ENCODE data around the gene PTPN22.

Gene PTPN22

GRCh38 chr1:113802367-113803007 lies 69.0 kb downstream of the PTPN22 start:
- H3K36me3 ChIP-seq (ENCODE audit: insufficient read depth, low read length), result peaks cover 22% of the 10 kb centered on the region
- H3K4me2 ChIP-seq (ENCODE audit: insufficient read depth, low read length), result peak overlapping the region; percentile 23; the same call in 1 of the 2 replicates
- TF ChIP-seq EZH2 (IDR thresholded peaks at IDR 0.05; ENCODE audit: borderline replicate concordance, low read depth, low read length, severe bottlenecking) (no peak), CTCF (IDR thresholded peaks at IDR 0.05; ENCODE audit: borderline replicate concordance, extremely low read depth, low read length, poor library complexity, severe bottlenecking) (no peak)
- H3K27me3 ChIP-seq (ENCODE audit: insufficient read depth, low read length, poor library complexity), result no peaks in the 10 kb centered on the region
- no peaks in the 10 kb centered on the region for H3K9me3 ChIP-seq (ENCODE audit: insufficient read depth, low read length, severe bottlenecking)
- H3K27ac ChIP-seq (ENCODE audit: low read length), result no peak overlapping the region
- peaks cover 100% of the 10 kb centered on the region for H3K79me2 ChIP-seq (ENCODE audit: insufficient read depth, low read length)
- no peak overlapping the region for H3K9ac ChIP-seq (ENCODE audit: low read depth, low read length)
- H4K20me1 ChIP-seq (ENCODE audit: insufficient read depth, low read length), result peaks cover 19% of the 10 kb centered on the region; the same call in 1 of the 2 replicates
- no peak overlapping the region for H2AFZ ChIP-seq (ENCODE audit: low read depth, low read length)
- DNase-seq, result no peak
- no peak for ATAC-seq (ENCODE audit: insufficient read depth, low read depth)
- H3K4me1 ChIP-seq (ENCODE audit: insufficient read depth, low read length), result peaks cover 23% of the 10 kb centered on the region
- H3K4me3 ChIP-seq (ENCODE audit: low read depth in 1 of 2, low read length in 2 of 2), result no peak overlapping the region

GRCh38 chr1:113800487-113800886 lies 71.0 kb downstream of the PTPN22 start:
- Histone ChIP-seq H3K4me1 (ENCODE audit: insufficient read depth, low read length) (peaks cover 21% of the 10 kb centered on the region), H4K20me1 (ENCODE audit: insufficient read depth, low read length) (peaks cover 21% of the 10 kb centered on the region; the same call in 1 of the 2 replicates), H3K4me3 (ENCODE audit: low read depth in 1 of 2, low read length in 2 of 2) (peak overlapping the region in 1 of 2 experiments; percentile 2; a peak in 1 of 4 replicates), H3K4me2 (ENCODE audit: insufficient read depth, low read length) (no peak overlapping the region), H3K27me3 (ENCODE audit: insufficient read depth, low read length, poor library complexity) (no peaks in the 10 kb centered on the region), H3K9me3 (ENCODE audit: insufficient read depth, low read length, severe bottlenecking) (no peaks in the 10 kb centered on the region), H3K27ac (ENCODE audit: low read length) (no peak overlapping the region), H3K36me3 (ENCODE audit: insufficient read depth, low read length) (peaks cover 37% of the 10 kb centered on the region), H2AFZ (ENCODE audit: low read depth, low read length) (no peak overlapping the region), H3K9ac (ENCODE audit: low read depth, low read length) (no peak overlapping the region), H3K79me2 (ENCODE audit: insufficient read depth, low read length) (peaks cover 98% of the 10 kb centered on the region)
- no peak for ATAC-seq (ENCODE audit: insufficient read depth, low read depth)
- DNase-seq, result no peak
- no peak for TF ChIP-seq CTCF (IDR thresholded peaks at IDR 0.05; ENCODE audit: borderline replicate concordance, extremely low read depth, low read length, poor library complexity, severe bottlenecking)
- no peak for TF ChIP-seq EZH2 (IDR thresholded peaks at IDR 0.05; ENCODE audit: borderline replicate concordance, low read depth, low read length, severe bottlenecking)

GRCh38 chr1:113797472-113797871 lies 74.0 kb downstream of the PTPN22 start:
- no peak overlapping the region for H3K9ac ChIP-seq (ENCODE audit: low read depth, low read length)
- peaks cover 98% of the 10 kb centered on the region for H3K79me2 ChIP-seq (ENCODE audit: insufficient read depth, low read length)
- no peaks in the 10 kb centered on the region for H3K9me3 ChIP-seq (ENCODE audit: insufficient read depth, low read length, severe bottlenecking)
- DNase-seq (no peak), ATAC-seq (ENCODE audit: insufficient read depth, low read depth) (no peak)
- H3K36me3 ChIP-seq (ENCODE audit: insufficient read depth, low read length), result peaks cover 58% of the 10 kb centered on the region
- no peak overlapping the region for H2AFZ ChIP-seq (ENCODE audit: low read depth, low read length)
- H4K20me1 ChIP-seq (ENCODE audit: insufficient read depth, low read length), result peaks cover 18% of the 10 kb centered on the region; the same call in 1 of the 2 replicates
- TF ChIP-seq EZH2 (IDR thresholded peaks at IDR 0.05; ENCODE audit: borderline replicate concordance, low read depth, low read length, severe bottlenecking), result no peak
- no peak for TF ChIP-seq CTCF (IDR thresholded peaks at IDR 0.05; ENCODE audit: borderline replicate concordance, extremely low read depth, low read length, poor library complexity, severe bottlenecking)
- H3K4me3 ChIP-seq (ENCODE audit: low read depth in 1 of 2, low read length in 2 of 2), result no peak overlapping the region
- H3K27ac ChIP-seq (ENCODE audit: low read length), result no peak overlapping the region
- H3K4me1 ChIP-seq (ENCODE audit: insufficient read depth, low read length), result peaks cover 3% of the 10 kb centered on the region; the same call in 1 of the 2 replicates
- no peak overlapping the region for H3K4me2 ChIP-seq (ENCODE audit: insufficient read depth, low read length)
- no peaks in the 10 kb centered on the region for H3K27me3 ChIP-seq (ENCODE audit: insufficient read depth, low read length, poor library complexity)

Data from DND-41 (cell line).